Activated CD8-positive, alpha-beta memory T cell treated with anti-CD3 and anti-CD28 coated beads for 36 hours (primary cell): ENCODE results near the gene GNG10. TPM values are rescaled to one million over a fixed set of nuclear protein-coding genes. Genes with fewer than 3 reads are reported as not detected.
"Not testable (repeated sequence)": the region's sequence is repeated elsewhere in the genome, so short reads cannot be mapped to it uniquely, and the experiment has no call there.

Experiments used
- CTCF ChIA-PET: fragments of 350-600 bp; sonication (Branson Sonifier 250); formaldehyde crosslinking; loops from one replicate; lab custom pipeline; 2021; ENCODE audit warnings: antibody characterized with exemption; lab: Charles Lee
- POLR2A ChIA-PET: fragments of 350-600 bp; sonication (Branson Sonifier 250); formaldehyde crosslinking; loops from one replicate; lab custom pipeline; 2021; ENCODE audit warnings: antibody characterized with exemption; lab: Charles Lee
- total RNA-seq, 2 experiments: library from RNA; stranded (reverse); gene quantifications; one replicate each; pipeline ENCODE4 v1.2.3, GENCODE V29; 2021

Gene GNG10
- total RNA-seq, 2 experiments from 2014 or later = 26.2 to 26.4 TPM

GRCh38 chr9:111644195-111644772 is 17.1 kb upstream of the GNG10 start:
- CTCF ChIA-PET = no interaction called here
- POLR2A ChIA-PET = no interaction called here

- ChIA-PET POLR2A (no interaction called here), CTCF (interaction anchor here (1.0 kb wide), 1 partner anchor 15 kb away, joined by 3 read pairs; the partner anchor contains the start of gene DNAJC25)
Measured at GRCh38 chr9:111645806-111646205, 15.6 kb upstream of the GNG10 start.

GRCh38 chr9:111646417-111646816 is 15.0 kb upstream of the GNG10 start:
- ChIA-PET CTCF (no interaction called here), POLR2A (no interaction called here)

GRCh38 chr9:111648066-111648465 is 13.3 kb upstream of the GNG10 start:
- POLR2A ChIA-PET = no interaction called here
- CTCF ChIA-PET = interaction anchor here (0.9 kb wide), 1 partner anchor 9 kb away, joined by 3 read pairs; no protein-coding TSS in a partner anchor

- POLR2A ChIA-PET = no interaction called here
- CTCF ChIA-PET = interaction anchor here (0.9 kb wide), 1 partner anchor 10 kb away, joined by 3 read pairs; no protein-coding TSS in a partner anchor
Measured at GRCh38 chr9:111649016-111649415, 12.4 kb upstream of the GNG10 start.

GRCh38 chr9:111657051-111657450 is 4.4 kb upstream of the GNG10 start:
- POLR2A ChIA-PET = no interaction called here
- CTCF ChIA-PET = no interaction called here

- POLR2A ChIA-PET = no interaction called here
- CTCF ChIA-PET = no interaction called here
Measured at GRCh38 chr9:111658943-111659342, 2.5 kb upstream of the GNG10 start.

GRCh38 chr9:111659691-111660090 is 1.7 kb upstream of the GNG10 start:
- ChIA-PET POLR2A (no interaction called here), CTCF (interaction anchor here (0.6 kb wide), 1 partner anchor 63 kb away, joined by 3 read pairs; no protein-coding TSS in a partner anchor)

- ChIA-PET POLR2A (interaction anchor here (0.9 to 2.3 kb wide), 2 partner anchors 31 to 178 kb away, joined by 4 to 16 read pairs; partner anchors contain the start of genes DNAJC25 and ECPAS), CTCF (interaction anchor here (0.7 kb wide), 1 partner anchor 671 kb away, joined by 3 read pairs; the partner anchor contains the start of gene PTBP3)
Measured at GRCh38 chr9:111661802-111662521, 557 bp downstream of the GNG10 start.

GRCh38 chr9:111662576-111663300 is 1.3 kb downstream of the GNG10 start:
- ChIA-PET POLR2A (interaction anchor here (0.9 to 2.3 kb wide), 2 partner anchors 31 to 179 kb away, joined by 4 to 16 read pairs; partner anchors contain the start of genes DNAJC25 and ECPAS), CTCF (interaction anchor here (0.7 kb wide), 1 partner anchor 671 kb away, joined by 3 read pairs; the partner anchor contains the start of gene PTBP3)

- POLR2A ChIA-PET = no interaction called here
Measured at GRCh38 chr9:111663301-111663823, 2.0 kb downstream of the GNG10 start.

GRCh38 chr9:111668026-111668573 is 6.7 kb downstream of the GNG10 start:
- CTCF ChIA-PET = no interaction called here

More at GRCh38 chr9:111663301-111663823, 2.0 kb downstream of the GNG10 start:
- CTCF ChIA-PET = no interaction called here

GRCh38 chr9:111668601-111669000 is 7.2 kb downstream of the GNG10 start:
- CTCF ChIA-PET = not testable (repeated sequence)
- POLR2A ChIA-PET = interaction anchor here (0.6 kb wide), 1 partner anchor 84 kb away, joined by 3 read pairs; no protein-coding TSS in a partner anchor

More at GRCh38 chr9:111668026-111668573, 6.7 kb downstream of the GNG10 start:
- POLR2A ChIA-PET = no interaction called here

- ChIA-PET POLR2A (no interaction called here), CTCF (no interaction called here)
Measured at GRCh38 chr9:111674319-111674718, 12.9 kb downstream of the GNG10 start.

- ChIA-PET CTCF (no interaction called here), POLR2A (no interaction called here)
Measured at GRCh38 chr9:111676116-111676515, 14.7 kb downstream of the GNG10 start.

GRCh38 chr9:111678293-111678692 is 16.9 kb downstream of the GNG10 start:
- ChIA-PET POLR2A (no interaction called here), CTCF (no interaction called here)

GRCh38 chr9:111679199-111679598 is 17.8 kb downstream of the GNG10 start:
- ChIA-PET POLR2A (no interaction called here), CTCF (no interaction called here)

GRCh38 chr9:111683392-111683791 is 22.0 kb downstream of the GNG10 start:
- POLR2A ChIA-PET = no interaction called here

GRCh38 chr9:111691672-111692329 is 30.4 kb downstream of the GNG10 start:
- CTCF ChIA-PET = no interaction called here
- POLR2A ChIA-PET = no interaction called here

More at GRCh38 chr9:111683392-111683791, 22.0 kb downstream of the GNG10 start:
- CTCF ChIA-PET = no interaction called here
